Loucy (cell line): ENCODE data around the gene STARD10.

Experiments
- H2AFZ ChIP-seq: fragments of 200-600 bp; sonication (generic); 2 replicates; pipeline ENCODE4 v1.6.0; 2016; ENCODE audit warnings: antibody characterized with exemption, mild to moderate bottlenecking, low read length, moderate library complexity
- H3F3A ChIP-seq: fragments of 200-600 bp; 2 replicates; pipeline ENCODE4 v1.6.0; 2016; ENCODE audit warnings: antibody characterized with exemption, low read depth, mild to moderate bottlenecking
- H3K27me3 ChIP-seq: fragments of 200-600 bp; sonication (generic); 2 replicates; pipeline ENCODE4 v1.6.1; 2014; ENCODE audit warnings: low read length, mild to moderate bottlenecking; ENCODE audit not compliant: insufficient read depth, poor library complexity, severe bottlenecking
- H3K36me3 ChIP-seq: fragments of 200-600 bp; sonication (generic); 2 replicates; pipeline ENCODE4 v1.6.1; 2016; ENCODE audit warnings: low read length; ENCODE audit not compliant: insufficient read depth
- H3K4me1 ChIP-seq: fragments of 200-600 bp; sonication (generic); 2 replicates; pipeline ENCODE4 v1.5.1; 2014; ENCODE audit warnings: low read length, mild to moderate bottlenecking; ENCODE audit not compliant: insufficient read depth, poor library complexity, severe bottlenecking
- H3K4me2 ChIP-seq: fragments of 200-600 bp; sonication (generic); 2 replicates; pipeline ENCODE4 v1.6.0; 2014; ENCODE audit warnings: antibody characterized with exemption, low read length, low read depth, mild to moderate bottlenecking; ENCODE audit not compliant: poor library complexity, severe bottlenecking
- H3K4me3 ChIP-seq: fragments of 200-600 bp; sonication (generic); 2 replicates; pipeline ENCODE4 v1.5.1; 2014; ENCODE audit warnings: low read length, mild to moderate bottlenecking, mixed read lengths; ENCODE audit not compliant: poor library complexity, severe bottlenecking
- H3K79me2 ChIP-seq: fragments of 200-600 bp; sonication (generic); 2 replicates; pipeline ENCODE4 v1.6.1; 2014; ENCODE audit warnings: low read length; ENCODE audit not compliant: insufficient read depth
- H3K9ac ChIP-seq: fragments of 200-600 bp; sonication (generic); 2 replicates; pipeline ENCODE4 v1.6.0; 2014; ENCODE audit warnings: mild to moderate bottlenecking, low read depth, low read length, moderate library complexity; ENCODE audit not compliant: poor library complexity, severe bottlenecking
- H3K9me2 ChIP-seq: fragments of 200-600 bp; sonication (generic); replicated peaks from 2 replicates; pipeline ENCODE4 v1.6.1; 2016; ENCODE audit warnings: low read depth, low read length, mixed read lengths
- H3K9me3 ChIP-seq: fragments of 200-600 bp; sonication (generic); 2 replicates; pipeline ENCODE4 v1.6.1; 2014; ENCODE audit warnings: mild to moderate bottlenecking, antibody characterized with exemption, low read length, low read depth; ENCODE audit not compliant: insufficient read depth
- H4K20me1 ChIP-seq: fragments of 200-600 bp; sonication (generic); 2 replicates; pipeline ENCODE4 v1.6.0; 2014; ENCODE audit warnings: antibody characterized with exemption, low read length, mild to moderate bottlenecking; ENCODE audit not compliant: insufficient read depth, poor library complexity, severe bottlenecking
- CTCF ChIP-seq: fragments of 200-600 bp; sonication (generic); conservative IDR thresholded peaks from 2 replicates; pipeline ENCODE4 v1.5.1; 2014; ENCODE audit warnings: mild to moderate bottlenecking, antibody characterized with exemption, low read length
- EZH2phosphoT487 ChIP-seq: fragments of 200-600 bp; IDR thresholded peaks from 2 replicates; pipeline ENCODE4 v1.6.1; 2018; ENCODE audit warnings: antibody characterized with exemption, mild to moderate bottlenecking, moderate library complexity, borderline replicate concordance

Gene STARD10

GRCh38 chr11:72724021-72724551 lies 69.8 kb downstream of the STARD10 start:
- no peak for TF ChIP-seq EZH2phosphoT487
- TF ChIP-seq CTCF: no peak
- Histone ChIP-seq H2AFZ (no peak overlapping the region), H3K4me1 (peaks cover 37% of the 10 kb centered on the region), H3K9ac (no peak overlapping the region), H3K79me2 (peaks cover 54% of the 10 kb centered on the region), H4K20me1 (peaks cover 23% of the 10 kb centered on the region), H3K4me2 (no peak overlapping the region), H3K36me3 (peaks cover 24% of the 10 kb centered on the region; the same call in 1 of the 2 replicates), H3K27me3 (no peaks in the 10 kb centered on the region), H3K4me3 (no peak overlapping the region), H3F3A (no peaks in the 10 kb centered on the region), H3K9me3 (no peaks in the 10 kb centered on the region), H3K9me2 (no peaks in the 10 kb centered on the region)

- peaks cover 43% of the 10 kb centered on the region for H3K4me1 ChIP-seq
- no peaks in the 10 kb centered on the region for H3K9me2 ChIP-seq
- no peak overlapping the region for H2AFZ ChIP-seq
- H3K9ac ChIP-seq: no peak overlapping the region
- TF ChIP-seq CTCF (no peak), EZH2phosphoT487 (no peak)
- H4K20me1 ChIP-seq: peaks cover 28% of the 10 kb centered on the region
- no peaks in the 10 kb centered on the region for H3F3A ChIP-seq
- H3K79me2 ChIP-seq: peaks cover 60% of the 10 kb centered on the region
- H3K4me3 ChIP-seq: no peak overlapping the region
- H3K4me2 ChIP-seq: no peak overlapping the region
- no peaks in the 10 kb centered on the region for H3K9me3 ChIP-seq
- no peaks in the 10 kb centered on the region for H3K27me3 ChIP-seq
- H3K36me3 ChIP-seq: peaks cover 30% of the 10 kb centered on the region; the same call in 1 of the 2 replicates
Measured at GRCh38 chr11:72723508-72723907, 70.3 kb downstream of the STARD10 start.

GRCh38 chr11:72722050-72722748 lies 71.6 kb downstream of the STARD10 start:
- TF ChIP-seq EZH2phosphoT487: no peak
- TF ChIP-seq CTCF: no peak
- Histone ChIP-seq H3K4me1 (peaks cover 45% of the 10 kb centered on the region), H3K9me2 (no peaks in the 10 kb centered on the region), H3K4me3 (peak overlapping the region; percentile 83), H2AFZ (peak overlapping the region; percentile 95), H3K9me3 (no peaks in the 10 kb centered on the region), H3K79me2 (peaks cover 70% of the 10 kb centered on the region), H3K27me3 (no peaks in the 10 kb centered on the region), H3K9ac (peak overlapping the region; percentile 88), H4K20me1 (peaks cover 30% of the 10 kb centered on the region), H3K36me3 (peaks cover 37% of the 10 kb centered on the region; the same call in 1 of the 2 replicates), H3F3A (no peaks in the 10 kb centered on the region), H3K4me2 (peak overlapping the region; percentile 91)
